ENCODE results near the gene CCL20. TPM values are rescaled to one million over a fixed set of nuclear protein-coding genes. Genes with fewer than 3 reads are reported as not detected.

CCL20 gene
- total and polyA plus RNA-seq, 4 donors: 8.0 to 712 (median 47.5) TPM

DNA sequence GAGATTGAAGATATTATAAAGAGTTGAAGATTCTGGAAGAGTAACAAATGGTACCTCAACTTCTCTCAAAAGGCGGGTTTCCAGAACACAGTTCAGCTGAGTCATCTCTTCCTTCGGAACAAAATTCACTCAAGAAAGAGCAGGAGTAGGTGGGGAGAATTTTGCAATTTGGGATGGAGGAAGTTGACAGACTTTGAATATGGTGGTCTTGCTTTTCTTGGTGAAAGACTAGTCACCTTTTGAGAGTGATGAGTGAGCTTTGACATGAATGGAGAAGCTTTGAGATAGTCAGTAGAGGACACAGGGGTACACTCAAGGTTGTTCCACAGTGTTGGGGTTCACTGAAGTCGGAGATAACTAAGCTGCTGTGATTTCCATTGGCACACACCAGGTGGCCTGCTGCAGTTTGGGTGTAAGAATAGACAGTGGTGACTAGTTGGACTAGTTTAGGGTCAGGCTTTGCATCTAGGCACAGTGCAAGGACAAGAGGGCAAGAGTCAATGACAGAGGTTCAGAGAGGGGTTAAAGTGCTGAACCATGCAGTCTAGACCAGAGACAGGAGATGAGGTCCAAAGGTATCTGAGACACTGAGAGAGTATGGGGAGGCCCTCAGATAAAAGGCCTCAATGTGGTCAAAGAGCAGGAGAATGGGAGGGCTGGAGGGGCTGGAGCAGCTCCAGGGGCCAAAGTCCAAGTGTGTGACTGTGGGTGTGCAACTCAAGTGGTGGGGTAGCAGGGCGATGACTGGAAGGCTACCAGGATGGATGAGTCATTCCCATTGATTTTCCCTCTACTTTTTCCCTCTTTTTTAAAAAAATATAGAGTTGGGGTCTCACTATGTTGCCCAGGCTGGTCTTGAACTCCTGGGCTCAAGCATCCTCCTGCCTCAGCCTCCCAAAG lies 7.7 kb downstream of the CCL20 start:
- Histone ChIP-seq H3K27ac (ENCODE audit: low read depth in 1 of 2, low read length in 1 of 2) (no peak overlapping the region), H3K36me3 (ENCODE audit: control insufficient read depth in 4 of 4, insufficient read depth in 4 of 4, low read length in 4 of 4) (no peaks in the 10 kb centered on the region), H3K9me3 (ENCODE audit: control insufficient read depth in 4 of 4, insufficient read depth in 3 of 4, low read length in 3 of 4) (no peaks in the 10 kb centered on the region), H3K27me3 (ENCODE audit: control insufficient read depth in 3 of 3, insufficient read depth in 3 of 3, low read length in 2 of 3) (no peaks in the 10 kb centered on the region), H3K9ac (ENCODE audit: insufficient read depth in 1 of 2, low read length in 2 of 2) (no peak overlapping the region), H3K4me1 (ENCODE audit: control insufficient read depth in 5 of 5, insufficient read depth in 5 of 5, low read length in 5 of 5) (peaks cover 0 to 5% (median 0%) of the 10 kb centered on the region in 5 donors), H3K4me3 (no peak overlapping the region)
- no peak for ATAC-seq (ENCODE audit: insufficient read depth, low FRiP score)
- no peak for TF ChIP-seq CTCF (IDR thresholded peaks at IDR 0.05; ENCODE audit: control extremely low read depth, extremely low read depth)
- DNase-seq: no peak
- 70 to 89% methylated on average over 4 of the region's 4 CpGs for WGBS, 2 donors

DNA sequence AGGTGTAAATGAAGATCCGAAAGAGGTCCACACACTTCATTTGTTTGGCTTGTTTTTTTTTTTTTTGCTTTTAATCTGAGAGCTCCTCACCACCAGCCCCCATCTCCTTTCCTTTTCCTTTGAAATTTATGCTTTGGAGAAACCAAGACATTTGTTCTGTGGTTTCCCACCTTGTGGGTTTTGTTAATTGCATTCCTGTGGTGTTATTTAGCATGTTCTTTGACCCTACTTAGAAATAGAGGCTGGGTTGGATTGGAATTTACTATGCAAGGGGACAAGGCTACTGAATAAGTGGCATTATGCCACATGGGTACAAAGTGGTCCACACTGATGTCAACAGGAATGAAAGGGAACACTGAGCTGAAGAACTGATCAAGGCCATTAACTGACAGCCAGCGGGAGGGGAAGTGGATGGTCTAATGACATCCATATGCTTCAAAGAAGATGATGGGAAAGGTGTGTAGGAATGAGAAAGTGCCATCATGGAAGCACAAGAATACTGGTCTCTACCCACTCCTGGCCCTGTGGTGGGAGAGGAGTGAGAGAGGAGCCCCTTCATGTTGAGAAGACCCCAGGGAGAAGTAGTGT lies 8.9 kb downstream of the CCL20 start:
- Histone ChIP-seq H3K27me3 (ENCODE audit: control insufficient read depth in 3 of 3, insufficient read depth in 3 of 3, low read length in 2 of 3) (no peaks in the 10 kb centered on the region), H3K9me3 (ENCODE audit: control insufficient read depth in 4 of 4, insufficient read depth in 3 of 4, low read length in 3 of 4) (no peaks in the 10 kb centered on the region), H3K36me3 (ENCODE audit: control insufficient read depth in 4 of 4, insufficient read depth in 4 of 4, low read length in 4 of 4) (no peaks in the 10 kb centered on the region), H3K4me1 (ENCODE audit: control insufficient read depth in 5 of 5, insufficient read depth in 5 of 5, low read length in 5 of 5) (peaks cover 0 to 5% (median 0%) of the 10 kb centered on the region in 5 donors), H3K9ac (ENCODE audit: insufficient read depth in 1 of 2, low read length in 2 of 2) (no peak overlapping the region), H3K27ac (ENCODE audit: low read depth in 1 of 2, low read length in 1 of 2) (no peak overlapping the region), H3K4me3 (no peak overlapping the region)
- ATAC-seq (ENCODE audit: insufficient read depth, low FRiP score) (no peak), DNase-seq (no peak)
- TF ChIP-seq CTCF (IDR thresholded peaks at IDR 0.05; ENCODE audit: control extremely low read depth, extremely low read depth): no peak
- 73 to 77% methylated on average over 2 of the region's 2 CpGs for WGBS, 2 donors

DNA sequence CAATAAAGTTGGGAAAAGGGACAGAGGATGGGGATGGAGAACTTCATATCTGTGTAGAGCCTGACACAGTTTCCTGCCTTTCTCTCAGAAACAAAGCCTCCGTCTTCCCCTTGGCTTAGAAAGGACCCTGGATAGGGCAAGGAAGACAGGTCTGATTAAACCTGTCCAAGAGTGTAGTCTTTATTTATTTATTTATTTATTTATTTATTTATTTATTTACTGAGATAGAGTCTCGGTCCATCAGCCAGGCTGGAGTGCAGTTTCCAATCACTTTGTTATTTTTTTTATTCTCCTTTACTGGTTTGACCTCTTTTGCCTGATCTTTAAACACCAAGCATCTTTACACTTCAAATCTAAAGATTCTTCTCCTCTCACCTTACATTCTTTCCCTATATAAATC lies 10.3 kb downstream of the CCL20 start:
- TF ChIP-seq CTCF (IDR thresholded peaks at IDR 0.05; ENCODE audit: control extremely low read depth, extremely low read depth): no peak
- H3K4me1 ChIP-seq (ENCODE audit: control insufficient read depth in 5 of 5, insufficient read depth in 5 of 5, low read length in 5 of 5): peaks cover 0 to 2% (median 0%) of the 10 kb centered on the region in 5 donors
- H3K4me3 ChIP-seq: no peak overlapping the region
- DNase-seq (no peak), ATAC-seq (ENCODE audit: insufficient read depth, low FRiP score) (no peak)
- no peak overlapping the region for H3K9ac ChIP-seq (ENCODE audit: insufficient read depth in 1 of 2, low read length in 2 of 2)
- no peak overlapping the region for H3K27ac ChIP-seq (ENCODE audit: low read depth in 1 of 2, low read length in 1 of 2)
- H3K36me3 ChIP-seq (ENCODE audit: control insufficient read depth in 4 of 4, insufficient read depth in 4 of 4, low read length in 4 of 4): no peaks in the 10 kb centered on the region
- WGBS, 2 donors: 58 to 64% methylated on average over 2 of the region's 2 CpGs
- H3K9me3 ChIP-seq (ENCODE audit: control insufficient read depth in 4 of 4, insufficient read depth in 3 of 4, low read length in 3 of 4): no peaks in the 10 kb centered on the region
- H3K27me3 ChIP-seq (ENCODE audit: control insufficient read depth in 3 of 3, insufficient read depth in 3 of 3, low read length in 2 of 3): no peaks in the 10 kb centered on the region

All from lung (tissue), 12 donors.